Neuronal stem cell (in vitro differentiated cells): ENCODE measurements around the gene STAT2.

ENCODE experiments used
- DNase-seq: peaks from one replicate; pipeline ENCODE4 v3.0.0-alpha.2; 2013; ENCODE audit warnings: low spot score
- H2AFZ ChIP-seq: one replicate; pipeline ENCODE4 v1.6.1; 2013; ENCODE audit warnings: mild to moderate bottlenecking, low read length, inconsistent platforms
- H2AK5ac ChIP-seq: 2 replicates; pipeline ENCODE4 v1.6.1; 2013; ENCODE audit warnings: low read depth, mild to moderate bottlenecking, inconsistent platforms, low read length, moderate library complexity, mixed read lengths
- H2BK120ac ChIP-seq: 2 replicates; pipeline ENCODE4 v1.6.1; 2013; ENCODE audit warnings: low read depth, mild to moderate bottlenecking, inconsistent platforms, low read length, moderate library complexity, mixed read lengths
- H2BK12ac ChIP-seq: one replicate; pipeline ENCODE4 v1.6.1; 2013; ENCODE audit warnings: low read length, inconsistent platforms
- H2BK15ac ChIP-seq: 2 replicates; pipeline ENCODE4 v1.6.1; 2013; ENCODE audit warnings: mild to moderate bottlenecking, low read length, inconsistent platforms, mixed read lengths
- H2BK5ac ChIP-seq: one replicate; pipeline ENCODE4 v1.6.1; 2013; ENCODE audit warnings: inconsistent platforms, mild to moderate bottlenecking, low read length, moderate library complexity
- H3K14ac ChIP-seq: one replicate; pipeline ENCODE4 v1.6.1; 2013; ENCODE audit warnings: low read length, inconsistent platforms
- H3K18ac ChIP-seq: 2 replicates; pipeline ENCODE4 v1.6.1; 2013; ENCODE audit warnings: low read length, inconsistent platforms
- H3K23ac ChIP-seq: 2 replicates; pipeline ENCODE4 v1.6.1; 2013; ENCODE audit warnings: low read depth, mild to moderate bottlenecking, mixed read lengths, low read length, inconsistent platforms; ENCODE audit not compliant: poor library complexity
- H3K27ac ChIP-seq: replicated peaks from 3 replicates; pipeline ENCODE4 v1.5.1; 2013; ENCODE audit warnings: low read length, inconsistent platforms
- H3K27me3 ChIP-seq, 3 experiments: 2 replicates each; pipeline ENCODE4 v1.6.1; 2013; ENCODE audit warnings: low read length in 3 of 3, mild to moderate bottlenecking in 2 of 3, inconsistent platforms in 1 of 3, low read depth in 1 of 3, mixed read lengths in 1 of 3, moderate library complexity in 1 of 3; ENCODE audit not compliant: control insufficient read depth in 3 of 3, insufficient read depth in 3 of 3
- H3K36me3 ChIP-seq, 2 donors: replicated peaks in 1 of 2; 2 replicates each; pipeline ENCODE4 v1.6.1; 2013; ENCODE audit warnings: low read length in 2 of 2; ENCODE audit not compliant: control insufficient read depth in 2 of 2, insufficient read depth in 2 of 2
- H3K4ac ChIP-seq: 2 replicates; pipeline ENCODE4 v1.6.1; 2013; ENCODE audit warnings: inconsistent platforms, mild to moderate bottlenecking, low read length, moderate library complexity
- H3K4me1 ChIP-seq, 2 donors: 1 replicate in 1 of 2; 2 replicates in 1 of 2; pipeline ENCODE4 v1.6.1; 2013; ENCODE audit warnings: low read length in 2 of 2, low read depth in 1 of 2; ENCODE audit not compliant: control insufficient read depth in 2 of 2, insufficient read depth in 1 of 2
- H3K4me2 ChIP-seq: one replicate; pipeline ENCODE4 v1.6.1; 2013; ENCODE audit warnings: mild to moderate bottlenecking, low read length, inconsistent platforms; ENCODE audit not compliant: insufficient read depth, poor library complexity, severe bottlenecking
- H3K4me3 ChIP-seq, 2 donors: 2 replicates each; pipeline ENCODE4 v1.5.1; 2013; ENCODE audit warnings: low read length in 2 of 2, mild to moderate bottlenecking in 2 of 2, inconsistent platforms in 1 of 2, moderate library complexity in 1 of 2
- H3K79me1 ChIP-seq: one replicate; pipeline ENCODE4 v1.6.1; 2013; ENCODE audit warnings: low read depth, mild to moderate bottlenecking, inconsistent platforms, low read length, moderate library complexity
- H3K9ac ChIP-seq: one replicate; pipeline ENCODE4 v1.6.1; 2013; ENCODE audit warnings: mild to moderate bottlenecking, low read depth, low read length, inconsistent platforms; ENCODE audit not compliant: poor library complexity
- H3K9me3 ChIP-seq, 2 donors: replicated peaks in 1 of 2; 2 replicates each; pipeline versions ENCODE3 to v1.6.1; 2013; ENCODE audit warnings: low read length in 2 of 2, mild to moderate bottlenecking in 2 of 2, inconsistent platforms in 1 of 2, low read depth in 1 of 2, mixed read lengths in 1 of 2, moderate library complexity in 1 of 2; ENCODE audit not compliant: control insufficient read depth in 2 of 2, insufficient read depth in 1 of 2
- H4K8ac ChIP-seq: one replicate; pipeline ENCODE4 v1.6.1; 2013; ENCODE audit warnings: low read depth, mild to moderate bottlenecking, inconsistent platforms, low read length, moderate library complexity
- H4K91ac ChIP-seq: one replicate; pipeline ENCODE4 v1.6.1; 2013; ENCODE audit warnings: low read length, low read depth, mild to moderate bottlenecking, inconsistent platforms; ENCODE audit not compliant: poor library complexity
- WGBS, 2 donors: extraction: QIAGEN DNeasy Blood & Tissue Kit; methylation state at CpG; one replicate each; pipeline ENCODE4 v1.1.7; 2013; ENCODE audit warnings: missing lambda C conversion rate in 2 of 2, mixed read lengths in 1 of 2; ENCODE audit not compliant: insufficient read length in 2 of 2, insufficient replicate concordance in 1 of 2; ENCODE audit errors: extremely low coverage in 2 of 2; 5-methylcytosine and 5-hydroxymethylcytosine counted together

STAT2 gene

GRCh38 chr12:56298828-56299227 is 61.1 kb downstream of the STAT2 start:
- H2AFZ ChIP-seq: no peak overlapping the region
- H3K4me2 ChIP-seq: peak overlapping the region; percentile 75
- no peak overlapping the region for H4K8ac ChIP-seq
- no peak overlapping the region for H4K91ac ChIP-seq
- H3K18ac ChIP-seq: no peak overlapping the region
- no peak overlapping the region for H2BK15ac ChIP-seq
- no peak overlapping the region for H3K14ac ChIP-seq
- no peak overlapping the region for H3K27ac ChIP-seq
- H2AK5ac ChIP-seq: no peak overlapping the region
- H3K9me3 ChIP-seq: no peaks in the 10 kb centered on the region
- H3K79me1 ChIP-seq: peaks cover 5% of the 10 kb centered on the region
- WGBS, 2 donors: no CpG with 5 or more reads among the region's 5 CpGs
- no peak overlapping the region for H2BK5ac ChIP-seq
- no peak overlapping the region for H3K23ac ChIP-seq
- H3K9ac ChIP-seq: no peak overlapping the region
- no peaks in the 10 kb centered on the region for H3K27me3 ChIP-seq
- H3K4me3 ChIP-seq: peak overlapping the region in 1 of 2 donors; percentile 56
- no peak overlapping the region for H3K4ac ChIP-seq
- H2BK120ac ChIP-seq: no peak overlapping the region
- no peak for DNase-seq
- peaks cover 0 to 62% of the 10 kb centered on the region in 2 donors for H3K36me3 ChIP-seq
- no peak overlapping the region for H2BK12ac ChIP-seq
- H3K4me1 ChIP-seq: peaks cover 6 to 10% of the 10 kb centered on the region in 2 donors

DNA sequence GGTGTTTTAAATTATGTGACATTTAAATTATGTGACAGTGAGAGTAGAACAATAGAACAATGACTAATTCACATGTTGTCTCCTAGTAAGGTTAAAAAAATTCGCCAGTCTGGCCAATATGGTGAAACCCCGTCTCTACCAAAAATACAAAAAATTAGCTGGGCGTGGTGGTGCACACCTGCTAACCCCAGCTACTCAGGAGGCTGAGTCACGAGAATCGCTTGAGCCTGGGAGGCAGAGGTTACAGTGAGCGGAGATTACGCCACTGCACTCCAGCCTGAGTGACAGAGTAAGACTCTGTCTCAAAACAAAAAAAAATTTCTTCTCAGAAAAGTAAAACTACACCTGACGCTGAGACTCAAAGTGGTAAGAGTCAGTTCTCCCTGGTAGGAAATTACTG is 62.5 kb downstream of the STAT2 start:
- H2BK15ac ChIP-seq: no peak overlapping the region
- H3K79me1 ChIP-seq: peaks cover 5% of the 10 kb centered on the region
- H3K4me1 ChIP-seq: peaks cover 6 to 10% of the 10 kb centered on the region in 2 donors
- no peak overlapping the region for H2AFZ ChIP-seq
- no peak overlapping the region for H2BK12ac ChIP-seq
- H2BK5ac ChIP-seq: no peak overlapping the region
- no peak overlapping the region for H3K27ac ChIP-seq
- no CpG with 5 or more reads among the region's 8 CpGs for WGBS, 2 donors
- no peak overlapping the region for H2BK120ac ChIP-seq
- peaks cover 0 to 61% of the 10 kb centered on the region in 2 donors for H3K36me3 ChIP-seq
- DNase-seq: no peak
- no peak overlapping the region for H3K23ac ChIP-seq
- no peaks in the 10 kb centered on the region for H3K9me3 ChIP-seq
- H3K27me3 ChIP-seq: no peaks in the 10 kb centered on the region
- no peak overlapping the region for H3K18ac ChIP-seq
- H4K91ac ChIP-seq: no peak overlapping the region
- no peak overlapping the region for H3K14ac ChIP-seq
- no peak overlapping the region for H4K8ac ChIP-seq
- H3K9ac ChIP-seq: no peak overlapping the region
- no peak overlapping the region for H3K4me3 ChIP-seq
- no peak overlapping the region for H3K4ac ChIP-seq
- no peak overlapping the region for H3K4me2 ChIP-seq
- no peak overlapping the region for H2AK5ac ChIP-seq

DNA sequence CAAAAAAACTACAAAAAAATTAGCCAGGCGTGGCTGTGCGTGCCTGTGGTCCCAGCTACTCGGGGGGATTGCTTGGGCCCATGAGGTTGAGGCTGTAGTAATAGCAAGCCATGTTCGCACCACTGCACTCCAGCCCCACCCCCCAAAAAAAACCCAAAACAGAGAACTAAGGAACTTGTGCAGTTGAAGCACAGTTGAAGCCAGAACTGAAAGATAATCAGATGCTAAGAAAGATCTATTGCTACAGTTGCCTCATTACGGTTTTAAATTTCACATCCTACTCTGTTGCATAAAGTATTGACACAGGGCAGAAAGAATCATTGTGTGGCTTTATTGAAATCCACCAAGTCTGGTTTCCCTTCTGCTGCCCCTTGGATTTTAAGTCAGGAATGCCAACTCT is 63.6 kb downstream of the STAT2 start:
- no CpG with 5 or more reads among the region's 5 CpGs for WGBS, 2 donors
- no peak overlapping the region for H2AK5ac ChIP-seq
- no peak overlapping the region for H3K27ac ChIP-seq
- no peak for DNase-seq
- no peaks in the 10 kb centered on the region for H3K27me3 ChIP-seq
- peaks cover 5% of the 10 kb centered on the region for H3K79me1 ChIP-seq
- H2BK5ac ChIP-seq: no peak overlapping the region
- no peak overlapping the region for H2BK15ac ChIP-seq
- no peak overlapping the region for H3K4me3 ChIP-seq
- no peak overlapping the region for H4K91ac ChIP-seq
- no peak overlapping the region for H4K8ac ChIP-seq
- H3K4me1 ChIP-seq: peaks cover 6 to 10% of the 10 kb centered on the region in 2 donors
- no peak overlapping the region for H2BK120ac ChIP-seq
- no peak overlapping the region for H3K9ac ChIP-seq
- no peak overlapping the region for H2AFZ ChIP-seq
- H3K36me3 ChIP-seq: peaks cover 2 to 58% of the 10 kb centered on the region in 2 donors
- H3K14ac ChIP-seq: no peak overlapping the region
- no peak overlapping the region for H2BK12ac ChIP-seq
- no peak overlapping the region for H3K23ac ChIP-seq
- no peak overlapping the region for H3K4ac ChIP-seq
- no peak overlapping the region for H3K18ac ChIP-seq
- H3K4me2 ChIP-seq: no peak overlapping the region
- H3K9me3 ChIP-seq: no peaks in the 10 kb centered on the region

- Histone ChIP-seq H3K4me2 (no peak overlapping the region), H2BK12ac (no peak overlapping the region), H2BK15ac (no peak overlapping the region), H3K9ac (no peak overlapping the region), H4K91ac (no peak overlapping the region), H3K79me1 (no peaks in the 10 kb centered on the region), H3K23ac (no peak overlapping the region), H3K14ac (no peak overlapping the region), H3K18ac (no peak overlapping the region), H3K4me1 (peaks cover 0 to 3% of the 10 kb centered on the region in 2 donors), H2BK120ac (no peak overlapping the region), H3K9me3 (no peaks in the 10 kb centered on the region), H3K4me3 (no peak overlapping the region), H3K36me3 (peaks cover 2 to 80% of the 10 kb centered on the region in 2 donors), H3K27ac (no peak overlapping the region), H3K4ac (no peak overlapping the region), H2BK5ac (no peak overlapping the region), H4K8ac (no peak overlapping the region), H2AFZ (no peak overlapping the region), H3K27me3 (no peaks in the 10 kb centered on the region), H2AK5ac (no peak overlapping the region)
- no CpG with 5 or more reads among the region's 5 CpGs for WGBS, 2 donors
- DNase-seq: no peak
Measured at GRCh38 chr12:56293795-56294194, 66.1 kb downstream of the STAT2 start.
